ENCODE data around the gene FAM163A.
"Not testable (repeated sequence)": the region's sequence is repeated elsewhere in the genome, so short reads cannot be mapped to it uniquely, and the experiment has no call there.

Gene FAM163A

DNA sequence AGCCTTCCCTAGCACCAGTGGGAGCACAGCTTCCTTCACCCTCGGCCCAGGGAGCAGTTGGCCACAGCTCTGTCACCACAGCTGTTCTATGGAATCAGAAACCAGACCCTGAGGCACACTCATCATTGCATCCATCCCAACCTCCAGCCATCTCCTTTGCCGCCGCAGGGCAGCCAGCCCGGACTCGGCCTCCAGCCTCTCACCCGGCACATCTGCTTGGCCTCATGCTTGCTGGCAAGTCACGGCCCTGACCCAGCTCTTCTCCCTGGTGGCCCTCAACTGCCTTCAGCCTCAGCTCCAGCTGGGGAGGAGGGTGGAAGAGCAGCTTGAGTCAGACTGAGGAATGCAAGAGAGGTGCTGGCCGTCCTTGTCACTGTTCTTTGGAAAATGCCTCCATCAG, 74.7 kb downstream of the FAM163A start:
- DNase-seq, result peak; percentile 73

DNA sequence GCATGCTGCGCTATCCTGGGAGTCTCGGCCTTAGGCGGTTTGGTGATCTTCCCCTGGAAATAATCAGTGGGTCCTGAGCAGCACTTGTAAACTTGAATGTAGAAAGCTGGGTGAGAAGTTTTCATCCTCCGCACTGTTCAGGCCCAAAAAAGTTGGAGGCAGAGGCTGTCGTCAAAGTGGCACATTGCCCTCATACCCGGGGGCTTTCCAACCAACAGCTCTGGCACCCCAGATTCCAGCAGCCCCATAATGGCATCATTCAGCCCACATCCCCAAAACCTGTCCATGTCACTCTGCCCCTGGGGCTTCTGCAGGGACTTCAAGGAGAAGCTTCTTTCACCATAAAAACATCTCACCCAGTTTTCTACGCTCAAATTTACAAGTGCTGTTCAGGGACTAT, 75.2 kb downstream of the FAM163A start:
- no peak for DNase-seq

DNA sequence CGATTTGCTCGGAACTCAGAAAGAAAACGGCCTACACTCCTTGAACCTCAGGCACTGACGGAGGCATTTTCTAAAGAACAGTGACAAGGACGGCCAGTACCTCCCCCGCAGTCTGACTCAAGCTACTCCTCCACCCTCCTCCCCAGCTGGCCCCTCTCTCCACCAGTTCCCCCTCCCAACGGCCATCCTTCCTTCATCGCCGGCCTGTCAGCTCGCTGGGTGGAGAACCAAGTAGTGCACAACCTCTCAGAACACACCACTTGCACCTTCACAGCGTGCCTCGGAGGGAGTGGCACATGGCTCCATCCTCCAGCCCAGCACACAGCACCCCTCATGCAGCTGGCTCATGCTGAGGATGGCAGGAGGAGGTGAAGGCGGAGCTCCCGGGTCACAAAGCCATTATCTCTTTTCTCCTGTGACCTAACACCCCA, 75.7 kb downstream of the FAM163A start:
- DNase-seq, result no peak

DNA sequence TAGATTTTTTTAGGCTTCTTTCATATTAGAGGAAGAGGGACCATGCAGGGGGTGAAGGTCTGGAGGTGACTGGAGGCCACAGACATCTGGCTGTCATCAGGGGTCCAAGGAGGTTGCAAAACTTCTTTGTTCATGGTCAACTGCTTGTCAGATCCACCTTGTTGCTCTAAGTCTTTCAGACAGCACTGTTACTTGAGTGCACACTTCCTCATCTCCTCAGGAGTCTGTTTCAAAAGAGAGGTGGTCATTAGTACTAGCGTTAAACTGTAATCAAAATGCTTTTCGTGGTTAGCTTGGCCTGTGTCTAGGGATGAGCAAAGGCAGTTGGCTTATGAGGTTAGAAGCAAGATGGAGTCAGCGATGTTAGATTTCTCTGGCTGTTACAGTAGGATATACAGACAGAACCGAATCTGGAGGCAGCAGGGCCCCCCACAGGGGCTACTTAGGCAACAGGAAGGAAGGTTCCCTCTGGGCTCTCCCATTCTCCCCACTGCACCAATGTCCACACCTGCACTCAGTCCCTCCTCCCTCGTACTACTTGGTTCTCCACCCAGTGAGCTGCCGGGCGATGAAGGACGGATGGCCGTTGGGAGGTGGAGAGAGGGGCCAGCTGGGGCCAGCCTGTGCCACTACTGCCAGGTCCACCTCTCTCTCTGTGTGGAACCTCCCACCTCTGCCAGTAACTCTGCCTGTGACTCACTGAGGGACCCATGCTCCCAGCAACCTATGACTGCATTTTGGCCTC, 77.3 kb downstream of the FAM163A start:
- DNase-seq, result no peak

DNA sequence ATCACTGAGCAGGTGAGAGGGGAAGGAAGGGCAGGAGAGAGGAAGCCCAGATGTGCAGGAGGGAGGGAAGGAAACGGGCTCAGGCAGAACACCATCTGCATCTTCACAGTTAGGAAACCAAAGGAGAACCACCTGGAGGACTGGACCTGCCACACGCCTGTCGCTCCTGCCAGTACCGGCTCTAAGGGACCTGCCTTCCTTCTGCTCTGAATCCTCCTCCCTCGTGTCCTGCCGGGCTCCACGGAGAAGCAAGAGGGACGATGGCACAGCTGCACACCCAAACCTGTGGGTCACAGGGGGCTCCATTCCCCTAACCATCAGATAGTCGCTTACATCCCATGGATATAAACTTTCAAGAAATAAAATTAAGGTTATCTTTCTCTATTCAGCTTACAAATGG, 78.4 kb downstream of the FAM163A start:
- DNase-seq, result no peak

DNA sequence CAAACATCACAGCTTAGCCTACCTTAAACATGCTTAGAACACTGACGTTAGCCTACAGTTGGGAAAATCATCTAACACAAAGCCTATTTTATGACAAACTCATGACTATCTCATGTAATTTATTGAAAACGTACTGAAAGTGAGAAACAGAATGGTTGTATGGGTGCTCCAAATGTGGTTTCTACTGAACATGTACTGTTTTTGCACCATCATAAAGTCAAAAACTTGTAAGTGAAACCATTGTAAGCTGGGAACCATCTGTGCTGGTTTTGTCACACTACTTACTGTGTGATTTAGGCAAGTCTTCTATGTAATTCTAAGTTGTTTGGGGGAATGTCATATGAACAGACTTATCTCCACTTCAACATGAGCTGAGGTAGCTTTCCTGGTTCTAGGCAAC, 79.0 kb downstream of the FAM163A start:
- DNase-seq, result no peak

DNA sequence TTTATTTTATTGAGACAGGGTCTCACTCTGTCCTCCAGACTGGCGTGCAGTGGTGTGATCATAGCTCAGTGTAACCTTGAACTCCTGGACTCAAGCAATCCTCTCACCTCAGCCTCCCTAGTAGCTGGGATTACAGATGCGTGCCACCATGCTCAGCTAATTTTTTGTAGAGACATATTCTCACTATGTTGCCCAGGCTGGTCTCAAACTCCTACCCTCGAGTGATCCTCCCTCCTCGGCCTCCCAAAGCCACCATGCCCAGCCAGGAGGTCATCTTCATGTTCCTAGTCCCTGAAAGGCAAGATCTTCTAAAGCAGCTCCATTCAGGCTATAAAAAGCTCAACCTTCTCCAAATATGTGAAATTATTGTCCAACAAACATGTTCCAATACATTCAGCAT, 80.6 kb downstream of the FAM163A start:
- no peak for DNase-seq

DNA sequence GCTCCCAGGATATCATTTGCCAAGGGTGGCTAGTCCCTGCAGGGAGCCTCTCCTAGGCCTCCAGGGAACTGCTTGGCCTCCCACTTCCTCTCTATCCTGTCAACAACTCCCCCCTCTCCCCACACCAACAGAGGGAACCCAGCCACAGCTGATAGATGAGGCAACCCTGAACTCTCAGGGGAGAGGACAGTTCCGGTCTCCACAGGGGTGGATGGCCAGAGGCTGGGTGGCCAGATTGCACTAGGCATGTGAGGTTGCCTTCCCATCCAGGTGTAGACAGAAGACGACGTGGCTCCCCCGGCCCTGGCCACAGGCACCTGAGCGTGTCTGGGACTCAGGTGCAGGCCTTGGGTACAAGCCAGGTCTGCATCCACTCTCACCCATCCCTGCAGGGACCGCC, 81.2 kb downstream of the FAM163A start:
- DNase-seq, result no peak

DNA sequence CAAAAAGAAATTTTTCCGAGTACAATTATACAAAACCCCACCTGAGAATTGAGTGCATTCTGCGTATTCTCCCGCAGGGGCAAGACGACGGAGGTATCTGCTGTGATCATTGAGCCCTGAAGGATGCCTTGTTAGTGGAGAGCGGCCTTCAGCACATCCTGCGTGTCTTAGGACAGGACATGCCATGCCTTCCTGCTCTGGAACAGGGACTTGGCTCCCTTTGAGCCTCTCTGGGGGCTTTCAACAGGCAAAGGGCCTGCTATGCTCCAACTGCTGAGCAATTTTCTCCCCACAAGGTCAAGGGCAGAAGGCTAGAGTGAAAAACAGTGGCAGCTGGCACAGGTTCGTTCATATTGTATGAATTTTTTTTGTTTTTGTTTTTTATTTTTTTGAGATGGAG, 82.1 kb downstream of the FAM163A start:
- no peak for DNase-seq

DNA sequence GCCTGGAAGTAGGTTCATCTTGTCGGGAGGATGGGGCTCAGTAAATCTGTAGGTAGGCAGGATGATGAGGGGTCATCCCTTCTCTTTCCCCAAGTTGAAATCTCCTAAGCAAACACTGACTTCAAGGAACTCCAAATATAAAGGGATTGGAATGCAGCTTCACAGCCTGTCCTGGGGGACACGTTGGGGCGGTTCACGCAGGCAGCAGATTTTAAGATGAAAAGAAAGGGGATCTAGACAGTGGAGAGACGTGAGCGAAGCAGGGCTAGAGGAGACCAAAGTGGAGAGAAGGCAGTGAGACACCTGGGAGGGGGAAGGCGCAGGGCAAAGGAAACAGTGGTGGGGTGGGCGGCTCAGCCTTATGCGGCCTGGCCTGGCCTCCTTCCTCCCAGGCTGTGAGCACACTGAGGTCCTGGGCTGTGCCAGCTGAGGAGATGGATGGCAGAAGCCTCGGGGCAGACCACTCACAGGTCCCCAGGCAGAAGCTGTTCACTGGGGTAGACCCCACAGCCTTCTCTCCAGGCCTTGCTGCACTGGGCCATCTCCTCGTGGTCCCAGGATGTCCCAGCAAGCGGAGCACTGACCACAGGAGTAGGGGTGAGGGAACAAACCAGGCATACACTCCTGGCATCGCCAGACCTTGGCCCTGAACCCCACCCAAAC, 82.8 kb downstream of the FAM163A start:
- DNase-seq, result no peak

DNA sequence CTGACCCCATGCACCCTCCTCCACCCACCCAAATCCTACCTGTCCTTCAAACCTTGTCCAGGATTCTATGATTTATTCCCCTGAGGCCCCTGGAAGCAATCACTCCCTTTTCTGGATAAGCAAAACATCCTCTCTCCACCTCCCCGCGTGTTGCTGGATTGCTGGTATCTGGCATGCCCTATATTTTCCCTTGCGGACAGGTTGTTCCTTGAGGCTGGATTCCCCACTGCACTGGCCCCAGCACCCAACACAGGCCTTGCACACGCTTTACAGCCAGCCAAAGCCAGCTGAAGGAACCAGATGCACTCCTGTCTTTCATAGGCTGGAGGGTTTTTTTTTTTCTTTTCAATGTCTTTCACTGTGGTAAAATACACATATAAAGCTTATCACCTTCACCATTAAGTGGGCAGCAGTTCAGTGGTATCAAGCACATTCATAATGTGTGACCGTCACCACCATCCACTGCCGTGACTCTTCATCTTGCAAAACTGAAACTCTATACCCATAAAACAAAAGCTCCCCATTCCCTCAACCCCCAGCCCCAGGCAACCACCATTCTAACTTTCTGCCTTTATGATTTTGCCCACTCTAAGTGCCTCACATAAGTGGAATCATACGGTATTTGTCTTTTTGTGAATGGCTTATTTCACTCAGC, 83.7 kb downstream of the FAM163A start:
- no peak for DNase-seq

DNA sequence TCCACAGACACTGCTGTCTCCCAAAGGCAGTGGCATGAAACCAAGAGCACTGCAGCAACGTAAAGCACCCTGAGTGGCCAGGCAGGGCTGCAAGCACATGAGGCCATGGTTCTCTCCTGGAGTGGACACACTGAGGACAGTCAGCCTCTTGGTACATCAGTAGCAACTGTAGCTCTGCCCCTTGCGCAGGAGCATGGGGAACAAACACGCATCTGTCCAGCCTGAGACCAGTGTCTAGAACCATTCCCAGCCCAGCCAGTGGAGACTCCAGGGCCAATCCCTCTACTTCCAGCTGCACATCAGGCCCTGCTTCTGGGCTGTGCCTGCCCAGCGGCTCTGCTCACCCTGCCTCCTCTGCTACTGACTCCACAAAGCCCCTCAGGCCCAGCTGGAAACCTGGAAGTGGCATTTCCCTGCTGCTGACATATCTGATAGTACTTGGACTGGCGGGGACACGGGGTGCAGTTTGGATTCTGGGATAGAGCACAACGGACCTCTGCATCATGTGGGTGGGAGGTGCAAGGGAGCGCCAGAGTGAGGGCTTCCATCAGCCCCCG, 85.5 kb downstream of the FAM163A start:
- no peak for DNase-seq

DNA sequence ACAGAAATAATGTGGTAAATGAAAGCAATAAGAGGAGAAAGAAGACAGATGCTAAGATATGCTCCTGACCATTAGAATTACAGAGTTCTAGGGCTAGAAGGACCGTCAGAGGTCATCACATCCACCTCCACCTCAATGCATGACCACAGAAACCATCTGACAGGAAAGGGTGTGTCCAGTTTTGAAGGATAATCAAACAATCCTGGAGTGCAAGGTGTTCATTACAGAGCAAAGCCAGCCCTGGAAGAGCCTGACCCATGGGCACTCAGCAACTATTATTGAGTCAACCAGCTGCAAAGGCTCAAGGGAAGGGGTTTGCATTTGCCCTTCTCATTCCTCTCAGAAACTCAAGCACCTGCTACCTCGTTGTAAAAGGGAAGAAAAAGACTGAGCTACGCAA, 88.1 kb downstream of the FAM163A start:
- no peak for DNase-seq

DNA sequence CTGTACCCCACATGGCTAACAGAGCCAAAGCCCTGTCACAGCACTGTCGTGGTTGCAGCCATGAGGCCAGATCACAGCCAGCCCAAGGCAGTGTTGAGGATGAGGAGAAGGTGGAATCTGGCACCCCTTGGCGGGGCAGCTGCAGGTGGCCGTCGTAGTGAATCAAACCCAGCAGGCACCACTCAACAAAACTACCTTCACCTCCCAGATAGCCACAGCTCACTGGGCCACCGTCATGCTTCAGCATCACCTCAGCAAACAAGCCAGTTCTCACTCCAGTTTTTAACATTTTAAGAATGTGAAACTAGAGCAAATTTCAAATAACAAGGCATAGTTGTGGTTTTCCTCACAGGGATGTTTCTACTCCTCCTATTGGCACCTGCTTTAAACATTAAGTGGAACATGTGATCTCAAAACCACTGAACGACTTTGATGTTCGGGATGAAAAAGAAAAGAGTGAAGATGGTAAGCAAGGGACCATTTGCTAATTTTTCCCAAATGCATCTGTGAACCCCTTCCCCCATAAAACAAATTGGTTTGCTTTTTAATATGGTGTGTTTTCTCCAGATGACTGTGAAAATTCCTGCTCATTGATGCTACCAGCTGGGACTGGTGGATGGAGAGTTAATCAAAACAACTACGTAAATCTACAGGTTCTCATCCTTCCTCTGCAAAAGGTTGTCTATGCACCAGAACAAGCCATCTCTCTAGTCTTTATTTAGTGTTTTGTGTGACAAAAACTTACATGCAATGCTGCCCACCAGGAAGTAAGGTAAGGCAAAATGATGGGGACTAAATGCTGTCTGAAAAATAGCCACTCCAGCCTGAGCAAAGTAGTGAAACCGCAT, 89.0 kb downstream of the FAM163A start:
- no peak for DNase-seq

DNA sequence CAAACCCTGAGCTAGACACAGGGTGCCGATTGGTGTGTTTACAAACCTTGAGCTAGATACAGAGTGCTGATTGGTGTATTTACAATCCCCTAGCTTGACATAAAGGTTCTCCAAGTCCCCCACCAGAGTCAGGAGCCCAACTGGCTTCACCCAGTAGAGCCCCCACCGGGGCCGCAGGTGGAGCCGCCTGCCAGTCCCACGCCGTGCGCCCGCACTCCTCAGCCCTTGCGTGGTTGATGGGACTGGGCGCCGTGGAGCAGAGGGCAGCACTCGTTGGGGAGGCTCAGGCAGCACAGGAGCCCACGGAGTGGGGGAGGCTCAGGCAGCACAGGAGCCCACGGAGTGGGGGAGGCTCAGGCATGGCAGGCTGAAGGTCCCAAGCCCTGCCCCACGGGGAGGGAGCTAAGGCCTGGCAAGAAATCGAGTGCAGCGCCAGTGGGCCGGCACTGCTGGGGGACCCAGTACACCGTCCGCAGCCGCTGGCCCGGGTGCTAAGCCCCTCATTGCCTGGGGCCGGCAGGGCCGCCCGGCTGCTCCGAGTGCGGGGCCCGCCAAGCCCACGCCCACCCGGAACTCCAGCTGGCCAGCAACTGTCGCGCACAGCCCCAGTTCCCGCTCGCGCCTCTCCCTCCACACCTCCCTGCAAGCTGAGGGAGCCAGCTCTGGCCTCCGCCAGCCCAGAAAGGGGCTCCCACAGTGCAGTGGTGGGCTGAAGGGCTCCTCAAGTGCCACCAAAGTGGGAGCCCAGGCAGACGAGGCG, 93.8 kb downstream of the FAM163A start:
- DNase-seq, result not testable (repeated sequence)

DNA sequence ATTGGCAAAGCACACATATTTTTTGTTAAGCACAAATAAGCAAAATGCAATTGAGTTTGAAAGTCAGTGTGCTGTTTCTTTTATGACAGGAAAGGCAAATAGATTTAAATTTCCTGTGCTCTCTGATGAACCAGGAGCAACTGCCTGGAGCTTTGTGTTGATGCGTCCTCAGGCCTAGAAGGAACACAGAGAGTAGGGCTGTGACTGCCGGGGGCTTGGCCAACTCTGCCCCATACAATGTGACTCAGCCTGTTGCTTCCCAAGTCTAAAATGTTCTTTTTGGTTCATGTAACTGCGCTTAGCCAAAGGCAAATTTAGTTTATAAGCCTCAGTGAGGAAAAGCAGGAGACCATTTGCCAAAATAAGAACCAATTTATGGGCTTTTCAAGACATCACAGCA, 97.0 kb downstream of the FAM163A start:
- no peak for DNase-seq

DNA sequence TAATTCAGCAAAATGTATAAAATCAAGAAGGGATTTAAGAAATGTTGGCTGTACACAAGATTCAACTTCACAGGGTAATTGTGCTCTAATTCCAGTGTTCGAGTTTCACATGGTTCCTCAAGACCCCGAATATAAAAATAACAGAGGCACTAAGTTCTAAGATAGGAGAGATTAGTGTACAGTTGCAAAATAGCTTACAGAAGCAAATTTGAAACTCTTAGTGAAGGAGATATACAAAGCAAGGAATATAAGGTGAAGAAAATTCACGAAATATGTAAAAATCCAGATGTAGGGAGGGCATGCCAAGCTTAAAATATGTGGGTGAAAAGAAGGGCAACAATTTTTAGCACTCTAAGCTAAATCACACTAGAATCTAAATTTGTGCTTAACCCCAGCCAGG, 105.1 kb downstream of the FAM163A start:
- DNase-seq, result no peak

DNA sequence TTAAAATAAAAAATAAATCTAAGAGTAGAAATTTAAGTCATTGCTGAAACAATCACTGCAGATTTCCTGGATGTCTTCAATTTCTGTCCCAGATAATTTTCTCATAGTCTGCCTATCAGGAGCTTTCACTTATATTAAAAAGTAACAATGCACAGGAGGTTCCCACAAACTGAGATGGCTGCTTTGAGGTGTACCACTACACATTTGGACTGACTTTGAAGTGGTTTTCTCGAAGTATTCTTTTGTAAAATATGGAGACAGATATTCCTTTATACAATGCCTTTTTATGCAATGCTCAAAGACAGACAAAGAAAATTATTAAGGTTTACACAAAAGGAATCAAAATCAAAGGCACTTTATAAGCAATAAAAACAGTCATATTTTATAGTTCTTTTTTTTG, 110.0 kb downstream of the FAM163A start:
- DNase-seq, result no peak

DNA sequence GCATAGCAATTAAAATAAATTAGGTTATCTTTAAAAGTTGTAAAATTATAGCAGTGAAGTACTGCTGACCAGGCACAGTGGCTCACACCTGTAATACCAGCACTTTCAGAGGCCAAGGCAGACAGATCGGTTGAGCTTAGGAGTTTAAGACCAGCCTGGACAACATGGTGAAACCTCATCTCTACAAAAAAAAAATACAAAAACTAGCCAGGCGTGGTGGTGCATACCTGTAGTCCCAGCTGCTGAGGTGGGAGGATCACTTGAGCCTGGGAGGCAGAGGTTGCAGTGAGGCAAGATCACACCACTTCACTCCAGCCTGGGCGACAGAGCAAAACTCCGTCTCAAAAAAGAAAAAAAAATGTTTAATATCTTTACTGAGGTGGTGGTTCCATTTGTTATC, 112.7 kb downstream of the FAM163A start:
- DNase-seq, result not testable (repeated sequence)

DNA sequence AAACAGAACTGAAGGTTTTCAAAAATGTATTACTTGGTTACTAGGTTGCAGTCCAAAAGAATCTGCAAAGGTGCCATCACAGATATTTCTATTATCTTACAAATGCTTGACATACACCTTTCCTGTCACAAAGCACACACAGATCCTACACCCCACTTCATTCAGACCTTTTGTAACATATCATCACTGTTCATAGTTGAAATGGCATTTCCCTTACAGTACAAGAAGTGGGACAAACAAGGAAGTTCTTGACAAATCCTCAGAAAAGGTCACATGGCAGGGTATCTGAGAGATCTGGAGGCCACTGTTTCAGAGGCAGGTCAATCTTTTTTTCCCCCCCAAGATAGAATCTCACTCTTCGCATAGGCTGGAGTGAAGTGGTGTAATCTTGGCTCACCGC, 113.2 kb downstream of the FAM163A start:
- no peak for DNase-seq

DNA sequence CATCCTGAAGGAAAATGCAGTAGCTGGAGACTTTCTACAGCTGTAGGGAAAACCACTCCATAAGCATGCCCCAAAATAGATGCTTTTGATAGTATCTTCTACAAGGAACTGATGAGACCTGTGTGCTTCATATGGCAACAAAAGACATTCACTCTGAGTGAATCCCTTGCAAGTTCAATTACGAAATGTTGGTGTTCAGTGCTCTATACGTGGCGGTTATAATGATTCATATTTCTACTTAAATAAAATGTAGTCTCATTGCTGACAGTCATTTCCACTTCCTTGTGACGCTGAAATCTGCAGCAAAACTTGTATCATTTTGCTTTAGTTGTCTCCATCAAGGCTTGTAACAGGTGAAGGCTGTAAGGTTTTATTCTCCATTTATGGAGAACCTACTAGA, 113.9 kb downstream of the FAM163A start:
- DNase-seq, result no peak

DNA sequence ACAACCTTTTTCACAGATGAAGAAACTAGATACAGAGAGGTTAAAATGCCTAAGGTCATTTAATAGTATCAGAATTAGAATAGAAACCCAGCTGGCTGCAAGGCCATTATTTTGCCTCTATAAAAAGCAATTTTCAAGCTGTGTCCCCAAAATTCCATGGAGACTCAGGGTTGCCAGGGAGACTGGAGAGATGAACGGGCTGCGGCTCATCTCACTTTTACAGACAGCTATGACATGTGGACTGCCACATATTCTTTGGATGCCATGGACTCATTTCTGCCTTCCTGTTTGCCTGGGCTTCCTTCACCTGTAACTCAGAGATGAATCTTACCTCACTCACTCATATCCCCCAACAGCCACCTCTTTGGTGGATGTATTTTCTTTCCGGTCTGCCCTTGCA, 117.6 kb downstream of the FAM163A start:
- no peak for DNase-seq

All from right hindlimb (tissue), 1 donor.